HG03139 (cell line): ENCODE results near the gene CUEDC1.
"Not testable (repeated sequence)": the region's sequence is repeated elsewhere in the genome, so short reads cannot be mapped to it uniquely, and the experiment has no call there.

Source experiments
- ATAC-seq: cut with Tn5 transposase; IDR thresholded peaks from one replicate; pipeline ENCODE4 v1.9.1; 2021; ENCODE audit not compliant: unreplicated experiment

The CUEDC1 gene

DNA sequence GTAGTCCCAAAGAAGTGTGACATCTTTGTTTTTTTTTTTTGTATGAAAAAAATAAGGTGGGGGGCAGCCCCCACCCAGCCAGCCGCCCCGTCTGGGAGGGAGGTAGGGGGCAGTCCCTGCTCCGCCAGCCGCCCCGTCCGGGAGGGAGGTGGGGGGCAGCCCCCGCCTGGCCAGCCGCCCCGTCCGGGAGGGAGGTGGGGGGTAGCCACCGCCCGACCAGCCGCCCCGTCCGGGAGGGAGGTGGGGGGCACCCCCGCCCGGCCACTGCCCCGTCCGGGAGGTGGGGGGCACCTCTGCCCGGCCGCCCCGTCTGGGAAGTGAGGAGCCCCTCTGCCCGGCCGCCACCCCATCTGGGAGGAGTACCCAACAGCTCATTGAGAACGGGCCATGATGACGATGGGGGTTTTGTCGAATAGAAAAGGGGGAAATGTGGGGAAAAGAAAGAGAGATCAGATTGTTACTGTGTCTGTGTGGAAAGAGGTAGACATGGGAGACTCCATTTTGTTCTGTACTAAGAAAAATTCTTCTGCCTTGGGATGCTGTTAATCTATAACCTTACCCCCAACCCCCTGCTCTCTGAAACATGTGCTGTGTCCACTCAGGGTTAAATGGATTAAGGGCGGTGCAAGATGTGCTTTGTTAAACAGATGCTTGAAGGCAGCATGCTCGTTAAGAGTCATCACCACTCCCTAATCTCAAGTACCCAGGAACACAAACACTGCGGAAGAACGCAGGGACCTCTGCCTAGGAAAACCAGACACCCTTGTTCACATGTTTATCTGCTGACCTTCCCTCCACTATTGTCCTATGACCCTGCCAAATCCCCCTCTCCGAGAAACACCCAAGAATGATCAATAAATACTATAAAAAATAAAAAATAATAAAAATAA lies 108.9 kb downstream of the CUEDC1 start:
- not testable (repeated sequence) for ATAC-seq

DNA sequence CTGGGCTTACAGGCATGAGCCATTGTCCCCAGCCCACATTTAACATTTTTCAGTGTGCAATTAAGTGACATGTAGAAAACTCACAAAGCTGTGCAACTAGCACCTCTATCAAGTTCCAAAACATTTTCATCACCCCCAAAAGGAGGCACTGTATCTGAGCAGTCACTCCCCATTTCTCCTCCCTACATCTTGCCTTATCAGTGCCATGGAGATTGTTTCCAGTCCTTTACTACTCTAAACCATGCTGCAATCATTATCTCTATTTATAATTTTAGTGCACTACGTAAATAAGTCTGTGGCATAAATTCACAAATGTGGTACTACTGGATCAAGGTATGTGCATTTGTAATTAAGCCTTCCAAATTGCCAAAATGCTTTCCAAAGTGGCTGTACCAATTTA lies 112.9 kb downstream of the CUEDC1 start:
- no peak for ATAC-seq

DNA sequence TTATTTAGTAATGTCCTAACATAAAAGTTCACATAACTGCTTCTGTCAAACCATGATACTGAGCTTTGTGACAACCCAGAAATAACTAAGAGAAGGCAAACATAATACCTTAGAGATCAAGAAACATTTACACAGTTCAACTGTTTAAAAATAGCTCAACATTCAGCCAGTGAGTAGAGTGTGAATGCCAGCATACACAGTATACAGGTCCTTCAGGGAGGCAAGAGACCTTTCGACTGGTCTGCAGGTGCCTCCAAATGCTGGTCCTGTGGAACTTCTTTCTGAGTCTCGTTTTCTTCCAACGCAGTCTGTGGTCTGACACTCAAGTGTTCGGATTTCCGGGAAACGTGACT lies 115.7 kb downstream of the CUEDC1 start:
- ATAC-seq, result no peak

DNA sequence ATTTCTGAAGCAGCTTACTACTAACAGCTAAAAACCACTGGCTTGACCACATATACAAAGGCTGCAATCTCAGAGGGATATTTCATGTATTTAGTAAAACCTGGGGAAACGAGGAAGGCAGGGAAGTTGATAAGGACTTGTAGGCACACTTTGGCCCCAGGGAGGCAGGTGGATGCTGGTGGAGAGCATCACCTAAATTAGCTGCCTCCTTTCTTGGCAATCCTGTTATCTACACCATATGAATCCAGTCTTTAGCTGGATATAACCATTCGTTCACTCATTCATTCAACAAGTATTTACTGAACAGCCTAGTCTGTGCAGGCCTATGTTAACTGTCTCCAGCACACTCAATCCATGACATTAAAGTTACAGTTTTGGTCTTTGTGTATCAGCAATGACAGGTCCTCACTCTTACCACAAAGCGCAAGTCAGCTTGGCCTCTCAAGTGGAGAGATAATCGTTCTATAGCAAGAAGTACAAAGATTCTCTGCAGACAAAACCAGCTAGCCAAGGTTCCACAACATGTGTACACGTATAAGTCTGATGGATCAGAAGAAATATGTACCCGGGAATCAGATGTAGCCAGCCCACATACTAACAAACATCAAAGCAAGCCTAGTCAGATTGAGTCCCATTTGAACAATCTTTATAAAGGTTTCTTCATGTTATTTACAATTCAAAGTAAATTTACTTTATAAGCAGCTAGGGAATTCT lies 116.2 kb downstream of the CUEDC1 start:
- ATAC-seq, result no peak

DNA sequence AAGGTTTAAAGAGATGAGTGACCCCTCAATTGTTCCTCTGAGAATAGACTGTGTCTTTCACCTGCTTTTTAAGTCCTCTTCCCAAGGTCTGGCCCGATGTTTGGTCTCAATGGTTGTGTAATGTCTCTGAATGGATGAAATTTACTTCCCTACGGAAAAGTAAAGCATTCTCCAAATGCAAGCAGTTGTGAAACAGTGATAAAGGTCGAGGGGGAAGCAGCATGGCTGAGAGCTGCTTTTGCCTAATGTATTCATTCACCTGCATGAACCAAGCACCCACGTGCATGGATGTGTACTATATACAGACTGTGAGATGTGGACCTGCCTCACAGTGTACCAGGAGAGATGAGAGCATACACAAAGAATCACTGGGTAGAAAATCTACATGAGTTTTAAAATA lies 116.8 kb downstream of the CUEDC1 start:
- ATAC-seq, result no peak

DNA sequence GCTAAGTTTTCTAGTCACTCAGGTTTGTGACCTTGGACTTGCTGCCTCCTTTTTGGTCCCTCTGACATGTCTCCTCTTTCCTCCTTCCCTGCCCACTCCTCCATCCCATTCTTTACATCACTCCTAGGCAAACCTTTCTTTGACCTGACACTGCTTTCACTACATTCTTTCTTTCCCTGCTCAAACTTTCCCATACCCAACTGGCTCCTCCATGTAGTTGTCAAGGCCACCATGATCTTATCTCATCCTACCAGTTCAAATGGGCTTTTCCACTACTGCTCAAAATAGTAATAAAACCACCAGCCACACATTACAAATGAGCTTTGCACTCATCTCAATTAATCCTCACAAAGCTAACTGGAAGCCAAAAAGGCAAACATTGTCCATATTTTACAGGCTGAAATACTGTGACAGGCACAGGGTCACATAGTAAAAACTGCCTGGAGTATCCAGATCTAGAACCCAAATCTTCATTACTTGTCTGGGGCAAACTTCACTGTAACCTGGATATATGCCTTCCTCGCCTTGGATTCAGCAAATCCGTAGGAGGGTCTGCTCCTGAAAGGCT lies 119.8 kb downstream of the CUEDC1 start:
- no peak for ATAC-seq

DNA sequence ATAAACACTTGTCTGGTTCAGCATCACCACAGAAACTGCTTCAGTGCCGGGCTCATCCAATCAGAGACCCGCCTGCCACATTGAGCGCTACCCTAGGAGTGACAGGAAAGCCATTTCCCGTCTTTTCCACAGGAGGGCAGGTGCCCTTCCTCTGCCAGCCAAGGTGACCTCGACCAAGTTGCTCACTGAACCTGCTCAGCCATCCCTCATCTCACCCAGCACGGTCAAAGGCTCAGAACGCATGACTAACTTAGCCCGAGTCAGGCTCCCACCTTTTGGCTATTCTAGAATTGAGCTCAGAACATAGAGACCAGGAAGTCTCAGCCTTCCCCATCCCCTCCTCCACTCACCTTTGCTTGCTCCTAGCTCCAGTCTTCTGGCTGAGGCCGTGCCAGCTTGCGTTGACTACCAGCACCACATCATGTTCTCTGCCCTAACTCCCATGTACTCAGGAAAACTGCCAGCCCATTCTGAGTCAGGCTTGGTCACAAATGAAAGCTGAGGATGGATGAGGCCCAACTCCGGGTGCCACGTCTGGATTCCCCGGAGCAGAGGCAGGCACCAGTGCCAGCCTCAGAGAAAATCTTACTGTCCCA lies 121.0 kb downstream of the CUEDC1 start:
- no peak for ATAC-seq

DNA sequence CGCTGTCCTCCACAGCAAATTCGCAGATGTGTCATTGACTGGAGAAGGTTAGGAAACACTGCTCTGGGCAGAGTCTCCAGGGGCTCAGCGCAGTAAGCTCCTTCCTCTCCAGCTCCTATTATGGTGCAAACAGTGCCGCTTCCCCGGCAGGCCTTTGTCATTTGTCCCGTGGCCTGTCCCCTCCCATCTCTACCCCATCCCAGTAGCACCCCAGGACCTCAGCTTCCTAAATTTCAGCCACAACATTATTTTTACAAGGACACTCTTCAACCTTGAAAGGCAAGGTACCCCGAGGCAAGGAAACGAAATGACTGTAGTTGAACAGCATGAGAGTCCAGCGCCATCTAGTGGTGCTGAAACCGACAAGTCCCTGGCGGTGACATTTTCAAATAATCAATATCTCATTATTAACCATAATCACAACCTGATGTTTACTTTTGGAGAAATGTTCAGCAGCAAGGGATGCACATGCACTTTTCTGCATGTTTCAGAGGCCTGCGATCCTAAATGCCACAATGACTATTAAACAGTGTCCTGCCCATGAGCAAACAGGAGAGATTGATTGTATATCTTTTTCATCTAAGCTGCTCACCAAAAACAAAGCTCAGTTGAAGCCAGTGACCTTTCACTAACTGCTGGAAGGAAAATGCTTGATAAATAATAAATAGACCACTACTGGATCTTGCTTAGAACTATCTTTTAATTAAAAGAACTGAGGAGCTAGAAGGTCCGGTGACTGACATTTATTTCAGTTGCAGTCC lies 121.9 kb downstream of the CUEDC1 start:
- ATAC-seq, result no peak

DNA sequence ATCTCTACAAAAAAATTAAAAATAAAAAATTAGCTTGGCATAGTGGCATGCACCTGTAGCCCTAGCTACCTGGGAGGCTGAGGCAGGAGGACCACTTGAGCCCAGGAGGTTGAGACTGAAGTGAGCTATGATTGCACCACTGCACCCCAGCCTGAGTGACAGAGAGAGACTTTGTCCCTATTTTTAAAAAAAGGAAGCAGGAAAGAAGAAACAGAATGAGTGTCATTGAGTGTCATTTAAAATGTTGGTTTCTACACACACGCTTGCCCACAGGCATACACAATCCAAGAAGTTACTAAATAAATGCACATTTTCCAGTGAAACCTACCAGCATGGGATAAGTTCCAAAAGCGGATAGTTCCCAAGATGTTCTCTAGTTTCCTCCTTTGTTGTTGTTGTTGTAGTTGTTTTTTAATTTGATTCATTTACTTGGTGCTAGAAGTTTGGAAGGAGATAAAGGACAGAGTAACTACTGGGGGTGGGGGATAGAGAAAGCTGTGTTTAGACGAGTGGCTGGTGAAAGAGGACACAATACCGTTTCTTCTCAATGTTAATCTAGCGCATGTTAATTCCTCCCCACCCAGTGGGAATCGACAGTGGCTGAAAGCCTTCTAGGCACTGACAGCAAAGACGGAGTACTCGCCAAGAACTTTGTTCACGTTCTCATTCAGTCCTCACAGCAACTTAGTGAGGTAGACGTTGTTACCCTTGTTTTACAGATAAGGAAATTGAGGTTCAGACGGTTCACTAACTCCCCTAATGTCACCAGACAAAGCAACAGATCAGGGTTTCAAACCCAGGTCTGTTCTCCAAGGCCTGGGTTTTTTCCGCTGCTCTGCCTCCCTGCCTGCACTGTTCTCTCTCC lies 122.7 kb downstream of the CUEDC1 start:
- ATAC-seq, result no peak

DNA sequence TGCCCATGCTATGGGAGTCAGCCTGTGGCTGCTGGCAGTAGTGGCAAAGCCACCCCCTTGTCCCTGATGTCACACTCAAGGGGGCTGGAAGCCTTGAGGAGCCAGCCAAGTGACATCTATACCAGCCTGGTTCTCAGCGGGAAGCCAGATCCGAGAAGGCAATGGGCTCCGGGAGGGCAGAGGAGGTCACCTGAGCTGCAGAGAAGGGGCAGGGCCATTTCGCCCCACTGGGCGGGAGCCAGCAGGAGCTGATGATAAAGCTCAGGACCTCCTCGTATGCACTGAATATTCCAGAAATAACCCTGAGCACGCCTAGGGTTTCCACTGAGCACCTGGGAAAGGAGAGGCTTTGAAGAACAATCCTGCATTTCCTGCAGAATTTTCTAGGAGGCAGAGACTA lies 124.3 kb downstream of the CUEDC1 start:
- ATAC-seq, result no peak

DNA sequence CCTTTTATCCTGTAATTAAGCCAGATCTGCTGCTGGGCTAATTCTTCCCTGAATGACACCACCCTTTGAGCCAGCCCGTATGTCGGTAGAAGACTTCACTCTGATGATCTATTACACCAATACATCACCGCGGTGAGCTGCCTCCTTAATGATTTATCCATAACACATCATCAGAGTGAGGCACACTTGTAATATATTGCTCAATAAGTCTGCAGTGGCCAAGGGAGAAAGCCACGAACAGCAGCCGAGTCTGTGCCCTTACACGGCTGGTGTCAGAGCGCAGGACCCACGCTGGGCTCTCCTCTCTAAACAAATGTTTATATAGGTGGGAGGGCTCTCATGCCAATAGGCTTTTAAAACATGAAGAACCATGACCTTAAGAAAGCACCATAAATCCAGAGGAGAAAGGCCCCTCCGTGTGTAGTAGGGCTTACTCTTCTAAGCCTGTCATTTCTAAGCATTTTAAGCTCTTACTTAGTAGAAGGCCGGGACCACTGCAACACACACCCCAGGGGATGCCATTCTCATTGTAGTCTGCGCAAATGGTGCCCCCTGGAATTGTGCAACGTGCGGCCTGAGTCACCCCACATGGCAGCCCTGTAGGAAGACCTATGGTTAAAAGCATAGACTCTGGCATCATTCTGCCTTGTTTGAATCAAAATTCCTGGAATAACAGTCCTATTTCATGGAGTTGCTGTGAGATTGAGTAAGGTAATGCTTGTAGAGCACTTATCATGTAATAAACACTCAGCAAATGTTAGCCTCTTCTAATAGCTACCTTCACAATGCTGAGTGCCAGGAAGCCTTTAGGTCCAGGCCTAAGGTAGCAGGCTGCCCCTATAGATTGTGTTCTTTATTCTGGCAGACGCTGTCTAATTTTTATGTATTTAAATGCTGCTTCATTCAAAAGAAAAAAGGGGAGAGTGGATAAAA lies 131.5 kb downstream of the CUEDC1 start:
- ATAC-seq, result no peak

DNA sequence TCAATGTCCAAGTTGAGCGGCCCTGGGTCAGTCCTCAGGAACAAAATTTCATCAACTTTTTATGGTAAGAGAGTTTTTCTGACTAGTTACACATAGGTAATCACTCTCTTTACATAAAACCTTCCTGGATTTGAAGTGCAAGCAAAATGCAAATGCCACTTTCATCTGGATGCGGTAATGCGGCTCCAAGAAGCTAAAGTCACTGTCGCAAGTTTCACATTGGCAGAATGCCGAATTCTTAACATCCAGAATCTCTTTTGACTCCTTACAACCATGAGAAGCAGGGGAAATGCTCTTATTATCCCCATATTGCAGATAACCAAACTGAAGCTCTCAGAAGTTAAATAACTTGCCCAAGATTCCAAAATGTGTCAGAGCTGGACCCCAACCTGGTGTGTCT lies 135.3 kb downstream of the CUEDC1 start:
- ATAC-seq, result no peak

DNA sequence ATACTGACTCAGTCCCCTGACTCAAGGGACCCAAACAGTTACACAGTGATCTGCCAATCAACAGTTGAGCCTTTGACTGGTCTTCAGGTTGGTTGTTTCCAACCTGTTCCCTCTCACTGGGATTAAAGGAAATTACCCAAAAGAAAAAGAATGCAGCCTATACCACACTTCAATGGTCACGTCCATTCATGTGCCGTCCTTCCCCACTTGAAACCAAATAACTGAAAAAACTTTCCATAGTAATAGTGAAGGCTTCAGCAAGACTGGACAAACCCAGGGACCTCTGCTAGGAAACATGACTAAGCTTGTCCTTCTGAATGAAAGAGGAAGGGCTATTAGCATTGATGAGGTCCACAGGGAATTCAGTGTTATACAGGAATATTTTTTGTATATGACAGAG lies 135.9 kb downstream of the CUEDC1 start:
- ATAC-seq, result no peak

DNA sequence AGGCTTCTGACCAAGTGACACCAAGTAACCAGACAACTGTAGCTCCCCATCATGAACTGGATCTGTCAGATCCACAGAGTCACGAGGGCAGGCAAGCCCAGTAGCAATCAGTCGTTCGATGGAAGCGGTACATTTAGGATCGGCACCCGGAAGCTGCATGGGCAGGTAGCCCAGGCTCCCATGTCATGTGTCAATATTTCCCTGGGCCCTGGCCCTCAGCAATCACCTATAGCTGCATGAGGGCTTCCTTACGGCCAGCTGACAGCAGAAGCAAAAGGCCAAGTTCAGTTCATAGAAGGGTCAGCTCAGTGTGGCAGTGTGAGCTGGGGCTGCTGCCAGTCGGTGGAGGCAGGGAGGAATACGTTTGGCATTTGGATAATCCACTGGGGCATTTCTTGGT lies 137.1 kb downstream of the CUEDC1 start:
- no peak for ATAC-seq

DNA sequence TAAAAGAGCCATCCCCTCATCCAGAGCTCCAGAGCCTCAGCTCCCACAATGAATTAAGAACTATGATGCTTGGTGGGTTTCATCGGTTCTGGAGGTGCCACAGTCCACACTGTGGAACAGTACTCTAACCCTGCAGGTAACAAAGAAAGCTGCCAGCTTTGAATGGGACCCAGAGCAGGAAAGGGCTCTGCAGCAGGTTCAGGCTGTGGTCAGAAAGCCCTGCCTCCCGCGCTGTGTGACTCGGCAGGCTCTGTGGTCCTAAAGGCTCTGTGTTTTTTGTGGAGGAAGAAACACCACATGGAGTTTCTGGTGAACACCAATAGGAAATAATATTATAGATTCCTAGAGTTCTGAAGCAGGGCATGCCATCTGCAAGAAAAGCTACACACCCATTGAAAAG lies 137.9 kb downstream of the CUEDC1 start:
- ATAC-seq, result no peak

DNA sequence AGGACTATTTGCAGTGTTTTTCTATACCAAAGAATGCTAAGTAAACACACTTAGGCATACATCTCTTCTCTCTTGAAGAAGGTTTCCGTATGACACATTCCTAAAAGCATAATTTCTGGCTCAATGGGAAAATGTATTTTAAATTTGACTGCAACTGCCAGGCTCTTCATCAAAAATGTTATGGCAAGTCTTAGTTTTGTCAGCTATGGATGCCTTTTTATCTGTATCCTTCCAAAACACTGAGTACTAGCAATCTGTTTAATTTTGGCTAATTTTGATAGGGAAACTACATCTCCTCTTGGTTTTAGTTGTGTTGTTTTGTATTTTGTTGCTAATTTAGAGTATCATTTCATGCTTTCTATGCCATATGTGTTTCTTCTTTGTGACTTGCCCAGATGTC lies 140.8 kb downstream of the CUEDC1 start:
- ATAC-seq, result no peak

DNA sequence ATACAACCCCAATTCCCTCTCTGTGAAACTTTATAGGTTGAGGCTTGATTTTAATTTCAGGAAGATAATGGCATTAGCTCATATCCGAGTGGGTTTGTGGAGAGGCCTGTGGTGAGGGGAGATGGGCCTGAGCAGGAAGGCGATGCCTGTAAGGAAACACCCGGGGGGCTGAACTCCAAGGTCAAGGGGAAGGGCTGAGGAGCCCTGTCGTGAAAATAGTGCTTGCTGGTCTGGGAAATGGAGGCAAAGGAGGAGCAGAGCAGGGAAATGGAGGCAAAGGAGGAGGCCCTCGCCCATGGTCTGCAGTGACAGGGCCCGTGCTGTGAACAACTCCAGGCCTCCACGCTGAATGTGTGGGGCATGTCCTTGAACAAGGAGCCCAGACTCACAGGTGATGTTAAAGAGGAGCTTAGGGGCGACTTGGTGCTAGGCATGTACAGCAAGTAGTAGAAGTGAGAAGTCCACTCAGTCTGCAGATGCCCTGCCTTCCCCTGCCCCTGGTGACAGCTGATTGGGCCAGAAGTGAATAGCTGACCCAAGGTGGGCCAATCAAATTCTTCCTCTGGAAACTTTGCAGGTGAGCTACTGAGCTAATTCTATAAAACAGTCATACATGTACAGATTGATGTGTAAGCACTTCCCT lies 143.5 kb downstream of the CUEDC1 start:
- ATAC-seq, result no peak
